MM.1S (cell line): ENCODE results near the gene ABTB2.

Source experiments
- EZH2 ChIP-seq: fragments of 300-600 bp; sonication (generic); optimal IDR thresholded peaks from 2 replicates; pipeline ENCODE3; 2017; ENCODE audit warnings: low read depth, mild to moderate bottlenecking, antibody characterized with exemption, low read length, mixed read lengths
- EZH2phosphoT487 ChIP-seq: fragments of 300-600 bp; sonication (generic); IDR thresholded peaks from 2 replicates; pipeline ENCODE4 v1.6.1; 2018; ENCODE audit warnings: antibody characterized with exemption, low read length
- TF ChIP-seq, protein P1 (sequence below): fragments of 300-600 bp; sonication (generic); IDR thresholded peaks from 2 replicates; pipeline ENCODE4 v1.5.1; 2016; ENCODE audit warnings: antibody characterized with exemption, low read length, mixed read lengths

GRCh38 chr11:34120651-34121050, 237.2 kb downstream of the ABTB2 start:
- TF ChIP-seq EZH2 (no peak), EZH2phosphoT487 (no peak)
- TF ChIP-seq, protein P1, sequence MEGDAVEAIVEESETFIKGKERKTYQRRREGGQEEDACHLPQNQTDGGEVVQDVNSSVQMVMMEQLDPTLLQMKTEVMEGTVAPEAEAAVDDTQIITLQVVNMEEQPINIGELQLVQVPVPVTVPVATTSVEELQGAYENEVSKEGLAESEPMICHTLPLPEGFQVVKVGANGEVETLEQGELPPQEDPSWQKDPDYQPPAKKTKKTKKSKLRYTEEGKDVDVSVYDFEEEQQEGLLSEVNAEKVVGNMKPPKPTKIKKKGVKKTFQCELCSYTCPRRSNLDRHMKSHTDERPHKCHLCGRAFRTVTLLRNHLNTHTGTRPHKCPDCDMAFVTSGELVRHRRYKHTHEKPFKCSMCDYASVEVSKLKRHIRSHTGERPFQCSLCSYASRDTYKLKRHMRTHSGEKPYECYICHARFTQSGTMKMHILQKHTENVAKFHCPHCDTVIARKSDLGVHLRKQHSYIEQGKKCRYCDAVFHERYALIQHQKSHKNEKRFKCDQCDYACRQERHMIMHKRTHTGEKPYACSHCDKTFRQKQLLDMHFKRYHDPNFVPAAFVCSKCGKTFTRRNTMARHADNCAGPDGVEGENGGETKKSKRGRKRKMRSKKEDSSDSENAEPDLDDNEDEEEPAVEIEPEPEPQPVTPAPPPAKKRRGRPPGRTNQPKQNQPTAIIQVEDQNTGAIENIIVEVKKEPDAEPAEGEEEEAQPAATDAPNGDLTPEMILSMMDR, result no peak
